HFFc6 (cell line): ENCODE measurements around the gene IFNAR2. TPM values are rescaled to one million over a fixed set of nuclear protein-coding genes. Genes with fewer than 3 reads are reported as not detected.

Experiments
- DNase-seq: peaks from one replicate; pipeline ENCODE4 v3.0.0-alpha.2; 2018
- H3K27ac Mint-ChIP-seq: 2 replicates; pipeline ENCODE4 v1.8.0; 2020; ENCODE audit warnings: mild to moderate bottlenecking, mixed read lengths
- H3K27me3 Mint-ChIP-seq: 2 replicates; pipeline ENCODE4 v1.8.0; 2021; ENCODE audit warnings: mild to moderate bottlenecking, moderate library complexity, mixed read lengths; ENCODE audit not compliant: insufficient read depth
- H3K36me3 Mint-ChIP-seq: 2 replicates; pipeline ENCODE4 v1.8.0; 2021; ENCODE audit warnings: low read depth, mixed read lengths
- H3K4me1 Mint-ChIP-seq: 2 replicates; pipeline ENCODE4 v1.8.0; 2020; ENCODE audit warnings: low read depth, mixed read lengths
- H3K4me3 Mint-ChIP-seq: 2 replicates; pipeline ENCODE4 v1.8.0; 2020; ENCODE audit warnings: mild to moderate bottlenecking, moderate library complexity, mixed read lengths
- H3K9me3 Mint-ChIP-seq: 2 replicates; pipeline ENCODE4 v1.8.0; 2020; ENCODE audit warnings: mild to moderate bottlenecking, mixed read lengths
- total RNA-seq, 6 experiments: library from RNA; stranded (reverse); fragmentation: NEBNext Ultra II Directional; extraction: Animal tissue kit (Norgen Biotek cat#: 25700); gene quantifications; 2 replicates in 1 of 6; 3 replicates in 5 of 6; pipeline ENCODE4 v1.2.3, GENCODE V29; 2021
- TF ChIP-seq, protein P1 (sequence below): fragments of 200-600 bp; sonication (generic); IDR thresholded peaks from 2 replicates; pipeline ENCODE4 v1.5.0; 2021; ENCODE audit warnings: antibody characterized with exemption, mild to moderate bottlenecking

Gene IFNAR2
- total RNA-seq, 6 experiments from 2014 or later, result 8.0 to 14.6 (median 11.0) TPM

DNA sequence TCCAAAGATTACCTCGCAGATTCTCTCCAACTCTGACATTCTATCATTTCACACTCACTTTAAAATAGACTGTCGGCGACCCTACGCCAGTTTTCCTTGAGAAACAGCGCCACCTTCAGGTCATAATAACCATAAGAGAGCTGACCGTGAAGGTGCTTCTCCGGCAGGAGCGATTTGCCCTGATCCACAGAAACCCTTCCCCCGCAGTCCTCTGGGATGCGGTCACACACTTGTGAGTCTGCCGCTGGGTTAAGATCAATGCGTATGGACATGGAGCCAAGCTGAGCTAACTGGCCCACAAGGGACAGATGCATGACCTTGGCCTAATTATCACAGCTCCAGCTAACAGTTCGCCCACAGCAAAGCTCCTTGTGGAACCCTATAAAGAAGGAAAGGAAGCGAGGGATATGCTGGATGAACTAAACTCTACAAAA lies 32.8 kb upstream of the IFNAR2 start:
- no peaks in the 10 kb centered on the region for H3K9me3 Mint-ChIP-seq
- TF ChIP-seq, protein P1, sequence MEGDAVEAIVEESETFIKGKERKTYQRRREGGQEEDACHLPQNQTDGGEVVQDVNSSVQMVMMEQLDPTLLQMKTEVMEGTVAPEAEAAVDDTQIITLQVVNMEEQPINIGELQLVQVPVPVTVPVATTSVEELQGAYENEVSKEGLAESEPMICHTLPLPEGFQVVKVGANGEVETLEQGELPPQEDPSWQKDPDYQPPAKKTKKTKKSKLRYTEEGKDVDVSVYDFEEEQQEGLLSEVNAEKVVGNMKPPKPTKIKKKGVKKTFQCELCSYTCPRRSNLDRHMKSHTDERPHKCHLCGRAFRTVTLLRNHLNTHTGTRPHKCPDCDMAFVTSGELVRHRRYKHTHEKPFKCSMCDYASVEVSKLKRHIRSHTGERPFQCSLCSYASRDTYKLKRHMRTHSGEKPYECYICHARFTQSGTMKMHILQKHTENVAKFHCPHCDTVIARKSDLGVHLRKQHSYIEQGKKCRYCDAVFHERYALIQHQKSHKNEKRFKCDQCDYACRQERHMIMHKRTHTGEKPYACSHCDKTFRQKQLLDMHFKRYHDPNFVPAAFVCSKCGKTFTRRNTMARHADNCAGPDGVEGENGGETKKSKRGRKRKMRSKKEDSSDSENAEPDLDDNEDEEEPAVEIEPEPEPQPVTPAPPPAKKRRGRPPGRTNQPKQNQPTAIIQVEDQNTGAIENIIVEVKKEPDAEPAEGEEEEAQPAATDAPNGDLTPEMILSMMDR, result peak; percentile 97
- peaks cover 26% of the 10 kb centered on the region for H3K27me3 Mint-ChIP-seq
- DNase-seq, result peak; percentile 41
- no peak overlapping the region for H3K27ac Mint-ChIP-seq
- H3K36me3 Mint-ChIP-seq, result no peaks in the 10 kb centered on the region
- peak overlapping the region; percentile 47; the same call in 1 of the 2 replicates for H3K4me3 Mint-ChIP-seq
- H3K4me1 Mint-ChIP-seq, result peaks cover 17% of the 10 kb centered on the region

DNA sequence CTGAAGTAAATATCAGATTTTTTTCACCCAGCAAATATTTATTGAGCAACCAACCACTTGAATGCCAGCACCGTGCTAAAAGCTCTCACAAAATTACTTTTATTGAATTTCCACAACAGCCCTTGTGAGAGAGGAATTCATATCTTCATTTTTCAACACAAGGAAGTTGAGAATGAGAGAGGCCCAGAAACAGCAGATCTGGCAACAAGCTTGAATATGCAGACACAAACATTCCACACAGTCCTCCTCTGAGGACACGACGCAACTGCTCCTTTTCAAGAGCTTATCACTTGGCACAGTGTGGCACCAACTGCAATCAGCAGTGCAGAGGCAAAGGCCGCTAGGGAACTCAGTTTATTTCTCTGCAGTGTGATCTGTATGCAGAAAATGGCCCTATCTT lies 32.2 kb upstream of the IFNAR2 start:
- Mint-ChIP-seq H3K9me3 (no peaks in the 10 kb centered on the region), H3K27ac (no peak overlapping the region), H3K4me3 (no peak overlapping the region)

DNA sequence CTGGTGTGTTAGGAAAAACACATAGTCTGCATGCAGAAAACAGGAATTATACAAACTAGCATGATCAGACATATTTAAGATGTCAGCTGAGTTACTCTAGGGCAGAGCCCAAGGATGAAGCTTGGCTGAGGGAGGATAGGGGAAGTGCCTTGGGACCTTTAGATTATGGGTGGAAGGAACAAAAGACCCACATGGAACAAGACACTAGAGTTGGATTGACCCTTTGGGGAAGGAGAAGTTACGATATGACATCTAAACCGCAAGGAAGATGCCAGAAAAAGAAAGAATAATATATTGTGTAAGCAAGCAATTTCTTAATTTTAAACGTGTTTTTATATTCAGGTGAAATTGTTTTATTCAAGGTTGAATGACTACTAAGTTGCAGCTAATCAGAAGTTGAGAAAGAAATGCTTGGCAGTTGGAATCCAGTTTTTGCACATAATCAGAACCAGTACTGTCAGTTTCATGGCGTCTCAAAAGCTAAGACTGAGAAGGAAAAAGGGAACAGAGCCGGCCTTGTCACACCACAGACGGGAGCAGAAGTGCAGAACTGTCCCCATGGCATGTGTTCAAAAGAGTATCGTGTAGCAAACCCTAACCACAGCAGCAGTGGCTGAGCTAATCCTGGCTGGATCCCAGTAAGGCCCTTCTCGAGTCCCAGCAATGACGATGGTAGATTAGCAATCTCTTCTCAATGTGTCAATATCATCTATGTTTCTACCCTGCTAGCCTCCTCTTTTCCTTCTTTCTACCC lies 31.2 kb upstream of the IFNAR2 start:
- Mint-ChIP-seq H3K4me1 (peaks cover 25% of the 10 kb centered on the region), H3K9me3 (no peaks in the 10 kb centered on the region), H3K36me3 (no peaks in the 10 kb centered on the region), H3K27ac (no peak overlapping the region), H3K27me3 (peaks cover 17% of the 10 kb centered on the region), H3K4me3 (no peak overlapping the region)
- TF ChIP-seq, protein P1, result no peak
- DNase-seq, result no peak

More for the DNA sequence above, 32.2 kb upstream of the IFNAR2 start:
- DNase-seq, result no peak
- H3K4me1 Mint-ChIP-seq, result peaks cover 17% of the 10 kb centered on the region
- TF ChIP-seq, protein P1, result no peak
- H3K36me3 Mint-ChIP-seq, result no peaks in the 10 kb centered on the region
- H3K27me3 Mint-ChIP-seq, result peaks cover 24% of the 10 kb centered on the region

DNA sequence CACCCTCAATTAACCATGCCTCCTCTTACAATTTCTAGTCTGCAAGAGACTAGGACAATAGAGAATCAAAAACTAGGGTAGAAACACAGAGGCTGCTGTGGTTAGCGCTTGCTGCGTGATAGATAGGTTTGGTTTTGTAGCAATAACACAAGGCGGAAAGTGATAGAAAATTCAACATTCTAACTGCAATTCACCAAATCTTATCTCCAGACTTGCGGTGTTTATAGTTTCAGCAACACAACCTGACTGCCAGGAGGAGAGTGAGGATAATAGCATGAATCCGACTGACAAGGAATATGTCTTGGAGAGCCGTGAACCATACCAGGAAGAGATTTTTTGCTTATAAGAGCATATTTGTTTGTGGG lies 30.7 kb upstream of the IFNAR2 start:
- no peak for DNase-seq
- no peak overlapping the region for H3K4me3 Mint-ChIP-seq
- no peak overlapping the region for H3K27ac Mint-ChIP-seq
- peaks cover 31% of the 10 kb centered on the region for H3K4me1 Mint-ChIP-seq
- H3K27me3 Mint-ChIP-seq, result peaks cover 14% of the 10 kb centered on the region
- no peaks in the 10 kb centered on the region for H3K9me3 Mint-ChIP-seq
- TF ChIP-seq, protein P1, result no peak
- H3K36me3 Mint-ChIP-seq, result no peaks in the 10 kb centered on the region

DNA sequence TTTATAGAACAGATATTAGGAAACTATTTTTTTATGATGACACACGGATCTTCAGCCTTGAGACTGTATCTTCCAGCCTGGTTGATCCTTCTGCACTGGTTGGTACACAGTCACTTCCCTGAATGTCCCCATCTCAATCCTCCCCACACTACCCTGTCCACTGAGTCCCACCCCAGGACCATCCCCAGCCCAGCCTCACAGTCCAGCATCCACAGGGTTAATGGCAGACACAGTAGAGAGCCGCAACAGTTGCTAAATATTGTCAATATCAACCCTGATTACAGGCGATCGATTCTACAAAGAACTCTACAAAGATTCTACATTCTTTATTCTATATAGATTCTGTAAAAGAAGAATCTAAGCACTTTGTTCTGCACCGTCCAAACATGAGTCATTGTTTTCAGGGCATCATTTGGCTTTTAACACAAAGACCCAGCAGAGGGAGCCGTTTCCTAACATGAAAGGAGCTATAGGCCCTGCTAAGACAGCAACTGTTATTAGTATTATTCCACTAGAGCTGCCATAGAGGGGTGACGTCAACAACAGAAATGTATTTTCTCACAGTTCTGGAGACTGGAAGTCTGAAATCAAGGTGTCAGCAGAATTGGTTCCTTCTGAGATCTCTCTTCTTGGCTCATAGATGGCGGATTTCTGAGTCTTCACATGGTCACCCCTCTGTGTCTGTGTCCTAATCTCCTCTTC lies 30.1 kb upstream of the IFNAR2 start:
- Mint-ChIP-seq H3K4me1 (peaks cover 37% of the 10 kb centered on the region), H3K36me3 (no peaks in the 10 kb centered on the region), H3K9me3 (no peaks in the 10 kb centered on the region), H3K27ac (no peak overlapping the region), H3K27me3 (peaks cover 14% of the 10 kb centered on the region), H3K4me3 (no peak overlapping the region)
- DNase-seq, result peak; percentile 88
- TF ChIP-seq, protein P1, result peak; percentile 87
